Measurements from ENCODE around the gene TMEM47. TPM values are rescaled to one million over a fixed set of nuclear protein-coding genes. Genes with fewer than 3 reads are reported as not detected.

Gene TMEM47
- total RNA-seq, 1 experiment from 2014 or later, result 4.7 TPM

GRCh38 chrX:34619920-34620319 is 37.2 kb downstream of the TMEM47 start:
- H3K9ac ChIP-seq (ENCODE audit: low read length), result no peak overlapping the region
- no peak overlapping the region for H3K27ac ChIP-seq (ENCODE audit: low read length)
- TF ChIP-seq CTCF (conservative IDR thresholded peaks at IDR 0.05; ENCODE audit: low read depth, low read length), result no peak
- no peak for TF ChIP-seq EZH2phosphoT487 (IDR thresholded peaks at IDR 0.05; ENCODE audit: borderline replicate concordance, low read length)
- TF ChIP-seq EZH2 (IDR thresholded peaks at IDR 0.05; ENCODE audit: low read length, unreplicated experiment), result no peak
- H3F3A ChIP-seq (ENCODE audit: low read length, unreplicated experiment), result no peaks in the 10 kb centered on the region
- H3K36me3 ChIP-seq (ENCODE audit: low read depth, low read length), result no peaks in the 10 kb centered on the region
- H3K79me2 ChIP-seq (ENCODE audit: low read length), result no peaks in the 10 kb centered on the region
- H4K20me1 ChIP-seq (ENCODE audit: low read length), result no peaks in the 10 kb centered on the region
- H3K4me3 ChIP-seq (ENCODE audit: low read length), result no peak overlapping the region
- H2AFZ ChIP-seq (ENCODE audit: low read length), result no peak overlapping the region
- ChIA-PET POLR2A (ENCODE audit: unreplicated experiment) (no interaction called here), CTCF (no interaction called here)
- DNase-seq (no peak), ATAC-seq (no peak)
- BruUV-seq (replicated peaks), result no TSS peak
- no peaks in the 10 kb centered on the region for H3K9me3 ChIP-seq (ENCODE audit: low read length)
- no peaks in the 10 kb centered on the region for H3K4me1 ChIP-seq (ENCODE audit: insufficient read depth, low read length)
- H3K9me2 ChIP-seq (replicated peaks; ENCODE audit: low read length), result no peaks in the 10 kb centered on the region
- no peaks in the 10 kb centered on the region for H3K27me3 ChIP-seq (ENCODE audit: low read length)
- no peak overlapping the region for H3K4me2 ChIP-seq (ENCODE audit: low read length)
- intact Hi-C loops (cut with micrococcal nuclease), result no loop called here

- no peaks in the 10 kb centered on the region for H3K79me2 ChIP-seq (ENCODE audit: low read length)
- H3K27me3 ChIP-seq (ENCODE audit: low read length), result no peaks in the 10 kb centered on the region
- H3K4me3 ChIP-seq (ENCODE audit: low read length), result no peak overlapping the region
- intact Hi-C loops (cut with micrococcal nuclease), result no loop called here
- DNase-seq (no peak), ATAC-seq (no peak)
- no peaks in the 10 kb centered on the region for H3K4me1 ChIP-seq (ENCODE audit: insufficient read depth, low read length)
- no peak overlapping the region for H2AFZ ChIP-seq (ENCODE audit: low read length)
- H4K20me1 ChIP-seq (ENCODE audit: low read length), result no peaks in the 10 kb centered on the region
- H3F3A ChIP-seq (ENCODE audit: low read length, unreplicated experiment), result no peaks in the 10 kb centered on the region
- CTCF ChIA-PET, result no interaction called here
- H3K9me3 ChIP-seq (ENCODE audit: low read length), result no peaks in the 10 kb centered on the region
- no peak overlapping the region for H3K9ac ChIP-seq (ENCODE audit: low read length)
- no peak overlapping the region for H3K27ac ChIP-seq (ENCODE audit: low read length)
- BruUV-seq (replicated peaks), result no TSS peak
- POLR2A ChIA-PET (ENCODE audit: unreplicated experiment), result no interaction called here
- no peaks in the 10 kb centered on the region for H3K36me3 ChIP-seq (ENCODE audit: low read depth, low read length)
- no peak overlapping the region for H3K4me2 ChIP-seq (ENCODE audit: low read length)
- TF ChIP-seq EZH2phosphoT487 (IDR thresholded peaks at IDR 0.05; ENCODE audit: borderline replicate concordance, low read length) (no peak), EZH2 (IDR thresholded peaks at IDR 0.05; ENCODE audit: low read length, unreplicated experiment) (no peak), CTCF (conservative IDR thresholded peaks at IDR 0.05; ENCODE audit: low read depth, low read length) (no peak)
- H3K9me2 ChIP-seq (replicated peaks; ENCODE audit: low read length), result no peaks in the 10 kb centered on the region
Observed at GRCh38 chrX:34612036-34612435, 45.0 kb downstream of the TMEM47 start.

- Histone ChIP-seq H3K79me2 (ENCODE audit: low read length) (no peaks in the 10 kb centered on the region), H2AFZ (ENCODE audit: low read length) (no peak overlapping the region), H3K4me1 (ENCODE audit: insufficient read depth, low read length) (no peaks in the 10 kb centered on the region), H3K9me2 (replicated peaks; ENCODE audit: low read length) (no peaks in the 10 kb centered on the region), H3K4me3 (ENCODE audit: low read length) (no peak overlapping the region), H3F3A (ENCODE audit: low read length, unreplicated experiment) (no peaks in the 10 kb centered on the region), H4K20me1 (ENCODE audit: low read length) (no peaks in the 10 kb centered on the region), H3K27me3 (ENCODE audit: low read length) (no peaks in the 10 kb centered on the region), H3K4me2 (ENCODE audit: low read length) (no peak overlapping the region), H3K27ac (ENCODE audit: low read length) (no peak overlapping the region), H3K36me3 (ENCODE audit: low read depth, low read length) (no peaks in the 10 kb centered on the region), H3K9me3 (ENCODE audit: low read length) (no peaks in the 10 kb centered on the region; the same call in 1 of the 2 replicates), H3K9ac (ENCODE audit: low read length) (no peak overlapping the region)
- ChIA-PET POLR2A (ENCODE audit: unreplicated experiment) (no interaction called here), CTCF (no interaction called here)
- TF ChIP-seq CTCF (conservative IDR thresholded peaks at IDR 0.05; ENCODE audit: low read depth, low read length) (no peak), EZH2 (IDR thresholded peaks at IDR 0.05; ENCODE audit: low read length, unreplicated experiment) (no peak), EZH2phosphoT487 (IDR thresholded peaks at IDR 0.05; ENCODE audit: borderline replicate concordance, low read length) (no peak)
- intact Hi-C loops (cut with micrococcal nuclease), result no loop called here
- BruUV-seq (replicated peaks), result no TSS peak
- no peak for DNase-seq
- no peak for ATAC-seq
Observed at GRCh38 chrX:34598362-34598761, 58.7 kb downstream of the TMEM47 start.
